Fibroblast of skin of abdomen (primary cell): ENCODE data around the gene DCLK1.
A peak's percentile ranks its signal among the peaks of the same experiment; 100 is the strongest.

Experiments used
- DNase-seq: peaks from one replicate; pipeline ENCODE4 v3.0.0-alpha.2; 2013

The DCLK1 gene

GRCh38 chr13:35856084-35856483 is 275.1 kb downstream of the DCLK1 start:
- DNase-seq: no peak

DNA sequence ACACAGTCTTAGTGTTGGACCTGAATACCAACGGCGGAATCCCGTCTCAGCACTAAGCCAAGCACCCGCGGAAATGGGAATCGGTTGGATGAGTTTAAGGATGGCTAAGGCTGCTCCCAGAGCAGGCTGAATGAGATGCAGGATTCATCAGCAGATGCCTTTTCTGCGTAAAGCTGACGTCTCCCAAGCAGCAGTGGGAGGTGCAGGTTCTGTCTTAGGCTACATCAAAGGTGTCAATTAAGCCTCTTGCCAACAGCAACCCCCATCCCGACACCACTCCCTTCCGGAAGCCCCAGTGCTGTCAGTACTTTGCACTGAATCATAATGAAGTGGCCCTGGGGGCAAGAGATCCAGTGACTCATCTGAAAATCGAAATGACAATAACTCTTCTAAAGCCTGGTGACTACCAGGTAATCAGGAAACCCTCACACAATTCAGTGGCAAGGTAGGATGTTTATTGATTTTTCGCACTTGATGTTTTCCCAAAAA is 275.6 kb downstream of the DCLK1 start:
- DNase-seq: peak; percentile 27

DNA sequence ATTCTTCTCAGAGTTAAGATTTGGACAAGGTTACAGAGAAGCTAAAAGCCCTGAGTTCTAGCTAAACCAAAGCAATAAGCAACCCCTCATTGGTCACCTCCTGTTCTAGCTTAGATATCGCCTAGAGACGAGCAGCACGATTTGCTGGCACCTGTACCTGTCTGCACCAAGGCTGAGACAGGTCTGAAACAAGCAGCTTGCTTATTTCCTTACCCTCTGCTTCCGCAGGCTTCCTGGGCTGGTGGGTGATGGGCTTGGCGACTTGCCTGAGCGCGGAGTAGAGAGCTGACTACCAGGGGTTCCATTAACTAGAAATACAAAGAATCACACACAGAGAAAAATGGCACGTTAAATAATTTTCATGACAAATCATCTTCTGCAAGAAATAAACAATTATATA is 276.9 kb downstream of the DCLK1 start:
- no peak for DNase-seq

- no peak for DNase-seq
These were observed 279.3 kb downstream of the DCLK1 start for GRCh38 chr13:35851881-35852280.

DNA sequence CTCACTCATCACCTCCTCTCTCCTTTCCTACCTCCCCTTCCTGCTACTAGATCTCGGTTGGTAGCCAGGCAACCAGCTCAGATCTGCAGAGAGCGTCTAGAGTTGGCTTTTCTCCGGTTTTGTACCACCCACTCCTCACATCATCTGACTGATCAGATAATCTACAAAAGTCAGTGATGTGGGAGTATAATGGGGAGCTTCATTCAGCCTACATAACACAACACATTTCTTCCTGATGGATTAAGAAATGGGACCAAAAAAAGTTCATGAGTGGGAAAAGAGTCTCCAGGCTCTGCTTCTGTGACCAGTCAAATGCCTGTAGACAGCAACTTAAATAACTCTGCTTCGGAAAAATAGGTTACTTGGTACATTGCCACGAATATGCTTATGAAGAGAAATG is 279.8 kb downstream of the DCLK1 start:
- no peak for DNase-seq

GRCh38 chr13:35850569-35850968 is 280.6 kb downstream of the DCLK1 start:
- DNase-seq: no peak

DNA sequence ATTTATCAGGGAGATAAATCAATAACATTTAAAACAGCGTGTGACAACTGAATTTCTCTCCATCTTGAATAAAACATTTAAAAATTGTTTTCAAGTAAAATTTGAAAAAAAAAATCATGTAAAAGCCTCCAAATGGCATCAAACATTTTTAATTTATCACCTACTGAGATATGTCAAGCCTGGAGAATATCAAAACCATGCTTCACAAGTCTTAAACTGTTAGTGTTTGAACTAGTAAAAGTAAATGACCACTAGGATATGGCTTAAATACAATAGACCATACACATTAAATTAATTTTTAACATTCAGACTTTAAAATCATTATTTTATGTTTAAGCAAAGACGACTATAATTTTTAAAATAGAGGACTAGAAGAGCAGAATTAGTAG is 281.9 kb downstream of the DCLK1 start:
- no peak for DNase-seq

DNA sequence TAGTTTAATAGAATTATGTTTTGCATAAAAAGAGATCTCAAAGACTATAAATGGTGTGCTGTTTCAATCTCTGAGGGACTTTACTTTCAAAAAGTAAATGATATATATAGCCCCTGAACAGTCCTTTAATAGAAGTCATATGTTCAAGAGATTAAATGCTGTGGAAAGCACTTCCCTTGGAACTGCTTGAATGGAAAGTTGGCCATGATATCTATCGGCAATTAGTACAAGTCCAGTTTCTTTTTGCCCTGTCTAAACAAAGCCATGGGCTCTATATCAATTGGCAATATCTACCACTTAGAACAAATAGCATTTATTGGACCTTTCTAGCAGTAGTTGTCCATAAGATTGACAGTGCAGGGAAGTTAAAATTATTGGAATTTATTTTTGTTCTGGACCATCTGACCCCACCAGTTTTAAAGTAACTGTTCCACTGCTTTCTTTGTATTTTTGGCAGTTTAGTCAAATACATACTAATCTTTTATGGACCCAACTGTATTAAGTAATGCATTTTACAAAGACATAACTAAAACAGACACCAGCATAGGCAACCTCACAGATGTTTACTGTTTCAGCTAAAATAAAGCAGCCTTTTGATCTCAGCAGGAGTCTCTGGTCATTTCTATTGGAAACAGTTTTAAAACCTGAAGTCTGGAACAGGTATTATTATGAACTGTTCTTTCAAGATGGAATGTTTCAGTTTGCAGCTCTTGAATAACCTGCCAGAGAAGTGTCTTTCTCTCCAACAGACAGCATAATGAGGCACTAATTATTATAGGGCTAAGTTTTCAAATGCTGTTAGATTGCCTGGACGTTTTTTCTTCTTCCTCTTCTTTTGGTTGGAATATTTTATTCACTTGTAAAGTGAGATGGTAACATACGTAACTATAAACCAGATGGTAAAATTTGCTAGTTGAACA is 282.6 kb downstream of the DCLK1 start:
- no peak for DNase-seq

GRCh38 chr13:35843272-35843671 is 287.9 kb downstream of the DCLK1 start:
- no peak for DNase-seq

DNA sequence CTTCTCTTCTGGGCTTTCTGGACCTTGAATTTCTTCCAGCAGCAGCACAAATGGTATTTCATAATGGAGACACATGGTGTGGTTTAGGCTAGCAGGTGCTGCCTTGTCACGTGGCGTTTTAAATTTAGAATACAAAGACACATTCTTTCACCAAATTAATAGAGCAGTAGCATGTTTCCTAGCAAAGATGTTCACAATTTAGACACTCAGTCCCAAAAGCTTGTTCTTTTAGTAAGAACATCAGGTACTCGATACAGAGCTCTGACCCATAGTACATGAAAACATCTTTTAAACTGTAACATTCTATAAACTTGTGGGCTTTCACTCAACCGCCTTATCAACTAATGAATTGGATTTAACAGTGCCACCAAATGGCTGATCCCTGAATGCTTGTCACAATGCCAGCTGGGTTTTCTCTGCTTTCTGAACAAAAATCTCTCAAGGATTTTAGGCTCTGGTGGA is 290.1 kb downstream of the DCLK1 start:
- DNase-seq: no peak

DNA sequence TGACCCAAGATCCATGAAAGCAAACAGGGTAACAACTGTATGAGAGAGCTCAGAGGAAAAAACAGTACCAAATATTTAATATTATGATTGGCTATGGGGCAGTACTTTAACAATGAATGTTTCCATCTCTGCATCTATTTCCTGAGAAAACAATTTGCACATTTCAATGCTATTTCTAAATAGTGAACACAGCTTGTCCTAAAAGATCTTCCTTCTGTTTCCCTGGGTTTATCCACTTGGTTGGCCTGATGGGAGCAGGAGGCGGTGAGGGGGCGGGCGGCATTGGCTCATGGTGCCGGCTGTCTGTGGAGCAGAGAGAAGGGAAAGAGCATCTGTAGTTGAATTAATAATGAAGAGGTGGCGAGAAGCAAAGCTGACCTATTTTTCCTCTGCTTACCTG is 291.4 kb downstream of the DCLK1 start:
- DNase-seq: no peak

GRCh38 chr13:35838356-35838755 is 292.8 kb downstream of the DCLK1 start:
- DNase-seq: peak; percentile 92

GRCh38 chr13:35836446-35836845 is 294.7 kb downstream of the DCLK1 start:
- peak; percentile 60 for DNase-seq

DNA sequence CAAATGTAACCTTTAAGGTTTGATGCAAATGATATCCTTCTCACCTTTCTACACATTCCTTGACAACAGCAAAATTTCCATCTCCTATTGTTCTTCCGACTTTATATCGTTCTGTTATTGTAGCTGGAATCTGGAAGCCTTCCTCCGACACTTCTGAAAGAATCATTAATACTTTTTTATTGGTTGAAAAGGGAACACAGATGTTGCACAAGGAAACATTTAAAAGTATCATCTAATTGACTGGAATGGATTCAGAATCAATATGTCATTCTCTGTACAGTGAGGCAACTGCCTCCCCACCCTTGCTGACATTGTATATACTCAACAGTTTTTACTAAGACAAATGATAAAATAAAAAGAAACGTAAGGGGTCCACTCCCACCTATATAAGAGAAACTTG is 295.2 kb downstream of the DCLK1 start:
- no peak for DNase-seq

- DNase-seq: no peak
These were observed 297.4 kb downstream of the DCLK1 start for GRCh38 chr13:35833608-35834275.

- DNase-seq: no peak
These were observed 298.2 kb downstream of the DCLK1 start for GRCh38 chr13:35833031-35833430.

GRCh38 chr13:35832551-35832950 is 298.6 kb downstream of the DCLK1 start:
- peak; percentile 27 for DNase-seq

DNA sequence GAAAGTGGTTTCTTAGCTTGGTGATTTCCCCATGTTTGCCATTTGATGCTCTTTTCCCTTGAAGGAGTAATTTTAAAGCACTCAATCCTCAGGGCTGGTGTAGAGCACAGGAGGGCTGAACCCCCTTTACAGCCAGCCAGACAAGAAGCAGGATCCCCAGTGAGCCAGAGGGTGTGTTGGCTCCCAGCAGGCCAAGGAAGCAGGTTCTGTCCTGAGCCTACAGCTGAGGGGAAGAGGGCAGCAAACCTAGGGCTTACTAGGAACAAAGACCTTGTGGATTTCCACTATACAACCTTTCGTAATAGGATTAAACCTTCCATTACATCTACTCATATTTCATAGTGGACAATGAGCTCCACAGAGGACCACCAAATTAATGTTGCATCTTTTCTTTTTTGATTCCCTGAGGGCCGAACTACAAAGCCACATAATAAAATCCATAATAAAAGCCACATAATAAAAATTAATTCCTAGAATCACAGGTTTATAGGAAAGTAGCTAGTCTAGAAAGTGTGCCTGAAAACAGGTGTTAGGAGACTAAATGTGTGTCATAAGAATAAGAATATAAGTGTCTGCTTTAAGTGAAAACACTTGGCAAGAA is 300.2 kb downstream of the DCLK1 start:
- no peak for DNase-seq

DNA sequence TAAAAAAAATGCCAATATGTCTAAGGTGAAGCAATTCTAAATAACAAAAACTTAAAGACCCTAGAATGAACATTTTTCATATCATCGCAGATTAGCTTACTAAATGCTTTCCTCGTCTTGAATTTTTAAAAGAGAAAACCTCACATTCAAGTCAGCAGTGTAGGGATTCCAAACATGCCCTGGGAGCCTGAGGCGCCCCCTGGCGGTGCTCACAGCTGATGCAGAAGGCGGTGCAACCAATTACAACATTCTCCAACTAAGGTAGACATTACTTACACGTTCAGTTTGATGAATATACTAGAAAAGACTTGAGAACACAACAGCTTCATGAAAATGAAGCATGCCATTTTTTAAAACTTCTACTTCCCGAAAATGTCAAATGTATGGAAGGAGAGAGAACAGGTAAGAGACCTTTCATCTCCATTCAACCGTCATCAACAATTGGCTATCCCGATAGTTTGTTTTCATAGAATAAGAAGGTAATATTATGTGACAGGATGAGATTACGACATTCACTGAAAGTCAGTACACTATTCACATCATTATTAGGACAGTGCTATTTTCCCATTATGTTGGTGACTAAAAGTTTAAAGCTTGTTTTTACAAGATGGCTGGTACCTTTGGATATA is 304.4 kb downstream of the DCLK1 start:
- DNase-seq: no peak

DNA sequence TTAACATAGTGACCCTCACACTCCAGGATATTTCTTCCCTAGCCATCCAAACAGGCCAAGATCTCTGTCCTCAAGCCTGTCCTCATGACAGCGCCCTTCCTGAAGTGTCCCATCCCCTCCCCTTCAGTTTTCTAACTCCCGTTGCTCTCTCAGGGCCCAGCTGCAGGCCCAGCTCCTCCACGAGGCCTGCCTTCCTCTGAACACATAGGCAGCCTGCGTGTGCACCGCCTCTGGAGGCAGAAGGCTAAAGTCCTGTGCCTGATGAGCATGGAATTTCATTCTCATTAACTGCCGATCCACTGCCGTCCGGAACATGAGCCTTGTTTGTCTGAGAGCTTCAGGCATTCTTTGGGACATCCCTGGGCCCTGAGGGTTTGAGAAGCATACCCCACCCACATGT is 306.4 kb downstream of the DCLK1 start:
- DNase-seq: no peak

DNA sequence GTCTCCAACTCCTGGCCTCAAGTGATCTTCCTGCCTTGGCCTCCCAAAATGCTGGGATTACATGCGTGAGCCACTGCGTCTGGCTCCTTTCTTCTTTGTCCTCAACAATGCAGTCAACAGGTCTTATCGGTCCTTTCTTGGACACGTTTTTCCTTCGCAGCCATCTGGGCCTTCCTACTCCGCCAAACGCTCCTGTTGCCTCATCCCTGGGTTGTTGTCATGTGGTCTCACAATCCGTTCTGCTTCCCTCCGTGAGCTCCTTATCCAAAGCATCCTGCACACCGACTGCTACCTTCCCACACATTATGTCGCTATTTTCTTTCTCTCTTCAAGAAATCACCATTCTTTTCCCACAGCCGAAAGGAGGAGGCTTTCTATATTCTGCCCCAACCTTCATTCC is 306.8 kb downstream of the DCLK1 start:
- no peak for DNase-seq

GRCh38 chr13:35822666-35823065 is 308.5 kb downstream of the DCLK1 start:
- no peak for DNase-seq

GRCh38 chr13:35818633-35819067 is 312.5 kb downstream of the DCLK1 start:
- DNase-seq: peak; percentile 52
